AG08396 (cell line): ENCODE results near the gene ADGRL2.

Source experiments
- DNase-seq: peaks from one replicate; pipeline ENCODE4 v3.0.0; 2012; ENCODE audit warnings: low spot score, mixed read lengths

The ADGRL2 gene

DNA sequence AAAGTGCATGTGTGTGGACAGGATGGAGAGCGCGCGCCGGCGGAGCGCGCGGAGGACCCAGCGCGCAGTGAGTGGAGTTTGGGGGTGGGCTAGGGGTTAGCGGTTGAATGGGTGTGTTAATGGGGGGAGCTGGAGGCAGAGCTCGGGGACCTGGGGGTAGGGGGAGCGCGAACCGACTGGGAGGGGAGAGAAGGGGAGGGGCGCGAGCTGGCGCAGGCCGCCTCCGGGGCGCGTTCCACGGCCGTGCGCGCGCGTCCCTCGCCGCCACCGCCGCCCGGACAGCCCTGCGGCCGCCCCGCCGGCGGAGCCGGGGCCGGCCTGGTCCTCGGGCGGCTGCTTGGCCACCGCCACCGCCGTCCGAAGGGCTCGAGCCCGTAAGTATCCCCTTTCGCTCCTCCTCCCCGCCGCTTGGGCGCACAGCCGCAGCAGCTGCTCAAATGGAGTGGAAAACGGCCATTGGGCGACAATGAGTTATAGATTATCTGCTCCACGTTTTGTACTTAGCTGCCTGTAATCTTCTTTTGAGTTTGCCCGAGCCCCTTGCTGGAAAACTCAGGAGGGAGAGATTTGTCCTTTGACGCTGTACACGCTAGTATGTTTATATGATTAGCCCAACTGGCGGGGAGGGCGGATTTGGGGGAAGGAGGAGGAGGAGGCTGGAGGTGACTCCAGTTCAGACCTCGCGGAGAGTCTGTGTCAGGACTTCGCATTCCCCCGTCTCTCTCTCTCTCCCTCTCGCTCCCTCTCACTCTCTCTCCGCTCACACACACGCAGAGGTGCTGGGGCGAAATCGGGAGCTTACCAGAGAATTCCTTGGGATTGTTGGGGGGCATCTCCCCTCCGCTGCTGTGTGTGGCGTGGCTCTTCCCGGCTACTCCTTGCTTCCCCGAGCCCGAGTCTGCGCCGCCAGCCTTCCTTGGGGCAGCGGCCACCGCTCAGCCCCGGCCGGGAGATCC is at the start of gene ADGRL2:
Gene ADGRL2 (plus strand): TSS at position 240 of the 956 bp plus-strand sequence. CDS start 36,051 bp downstream, outside the sequence.
- peak; percentile 76 for DNase-seq

GRCh38 chr1:81752840-81753239 is 47.9 kb upstream of the ADGRL2 start:
- no peak for DNase-seq

GRCh38 chr1:81754424-81754823 is 46.3 kb upstream of the ADGRL2 start:
- DNase-seq = no peak

- DNase-seq = no peak
Measured at GRCh38 chr1:81756872-81757271, 43.9 kb upstream of the ADGRL2 start.

DNA sequence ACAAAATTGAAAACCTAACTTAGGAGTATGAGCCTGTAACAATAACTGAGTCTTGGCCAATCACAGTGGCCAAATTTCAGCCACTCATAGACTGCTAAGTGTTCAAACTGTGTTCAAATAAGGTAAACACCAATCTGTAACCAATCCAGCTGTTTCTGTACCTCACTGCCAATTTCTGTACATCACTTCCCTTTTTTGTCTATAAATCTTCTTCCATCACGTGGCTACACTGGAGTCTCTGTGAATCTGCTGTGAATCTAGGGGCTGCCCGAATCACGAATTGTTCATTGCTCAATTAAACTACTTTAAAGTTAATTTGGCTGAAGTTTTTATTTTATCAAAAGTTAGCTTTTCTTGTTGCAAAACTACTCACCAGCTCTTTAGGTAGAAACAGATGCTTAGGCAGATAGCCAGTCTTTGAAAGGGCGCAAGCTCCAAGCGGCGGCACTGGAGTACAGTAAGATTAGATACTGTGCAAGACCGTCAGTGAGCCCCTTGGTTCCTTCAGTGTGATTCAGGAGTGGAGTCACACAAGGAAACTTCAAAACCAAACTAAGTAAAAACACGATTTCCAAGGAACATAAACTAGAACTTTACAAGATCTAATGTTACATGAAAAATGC is 43.2 kb upstream of the ADGRL2 start:
- no peak for DNase-seq

DNA sequence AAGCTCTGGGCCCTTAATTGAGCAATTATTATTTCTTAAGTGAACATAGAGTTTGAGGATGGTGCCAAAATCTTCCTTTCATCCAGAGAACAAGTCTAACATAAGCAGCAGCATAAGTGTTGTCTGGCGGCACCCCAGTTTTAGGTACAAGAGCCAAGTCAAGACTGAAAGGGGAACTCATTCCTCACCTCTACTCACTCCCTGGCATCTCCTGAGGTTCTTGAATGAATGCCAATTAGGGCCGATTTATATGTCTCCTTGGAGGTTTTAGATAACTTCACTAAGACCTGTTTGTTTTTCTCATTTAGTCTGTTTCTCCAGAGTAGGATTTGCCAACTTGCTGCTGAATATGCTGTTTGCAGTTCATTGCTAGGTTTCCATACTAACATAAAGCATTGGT is 42.6 kb upstream of the ADGRL2 start:
- DNase-seq = no peak

GRCh38 chr1:81760477-81761097 is 40.1 kb upstream of the ADGRL2 start:
- DNase-seq = peak; percentile 9

GRCh38 chr1:81775510-81775909 is 25.2 kb upstream of the ADGRL2 start:
- DNase-seq = no peak

- no peak for DNase-seq
Measured at GRCh38 chr1:81780705-81781454, 19.9 kb upstream of the ADGRL2 start.

- no peak for DNase-seq
Measured at GRCh38 chr1:81781749-81782148, 19.0 kb upstream of the ADGRL2 start.

DNA sequence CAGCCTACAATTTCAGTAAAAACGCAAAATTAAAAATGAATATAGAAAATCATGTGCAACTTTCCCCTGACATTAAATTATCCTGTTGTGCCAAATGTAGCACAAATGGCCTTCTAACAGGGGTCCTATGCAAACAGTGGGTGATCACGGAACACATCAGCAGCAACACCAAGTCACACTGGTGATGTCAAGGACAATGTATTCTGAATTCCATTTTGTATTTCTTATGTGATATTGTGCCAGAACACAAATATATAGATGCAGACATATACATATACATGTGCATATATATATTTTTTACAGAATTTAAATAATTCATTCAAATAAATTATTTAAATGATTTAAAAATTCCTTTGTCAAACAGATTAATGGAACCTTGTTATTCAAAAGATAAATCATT is 8.6 kb upstream of the ADGRL2 start:
- DNase-seq = no peak

DNA sequence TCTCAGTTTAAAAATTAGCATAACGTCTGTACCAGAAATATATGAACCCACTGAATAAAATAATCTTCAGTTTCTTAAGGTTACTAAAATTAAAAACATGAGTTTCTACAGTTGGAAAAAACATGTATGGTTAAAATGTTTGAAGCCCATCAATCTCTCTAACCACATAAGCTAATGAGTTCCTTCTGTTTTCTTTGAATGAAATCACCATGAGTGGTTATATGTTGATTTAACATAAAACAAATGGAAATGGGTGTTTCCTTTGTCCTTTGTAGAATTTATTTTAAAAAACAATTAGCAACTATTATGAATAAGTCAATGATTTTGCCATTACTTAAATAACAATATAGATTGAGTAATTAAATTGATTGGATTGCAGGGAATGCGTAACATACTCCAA is 3.0 kb upstream of the ADGRL2 start:
- no peak for DNase-seq

DNA sequence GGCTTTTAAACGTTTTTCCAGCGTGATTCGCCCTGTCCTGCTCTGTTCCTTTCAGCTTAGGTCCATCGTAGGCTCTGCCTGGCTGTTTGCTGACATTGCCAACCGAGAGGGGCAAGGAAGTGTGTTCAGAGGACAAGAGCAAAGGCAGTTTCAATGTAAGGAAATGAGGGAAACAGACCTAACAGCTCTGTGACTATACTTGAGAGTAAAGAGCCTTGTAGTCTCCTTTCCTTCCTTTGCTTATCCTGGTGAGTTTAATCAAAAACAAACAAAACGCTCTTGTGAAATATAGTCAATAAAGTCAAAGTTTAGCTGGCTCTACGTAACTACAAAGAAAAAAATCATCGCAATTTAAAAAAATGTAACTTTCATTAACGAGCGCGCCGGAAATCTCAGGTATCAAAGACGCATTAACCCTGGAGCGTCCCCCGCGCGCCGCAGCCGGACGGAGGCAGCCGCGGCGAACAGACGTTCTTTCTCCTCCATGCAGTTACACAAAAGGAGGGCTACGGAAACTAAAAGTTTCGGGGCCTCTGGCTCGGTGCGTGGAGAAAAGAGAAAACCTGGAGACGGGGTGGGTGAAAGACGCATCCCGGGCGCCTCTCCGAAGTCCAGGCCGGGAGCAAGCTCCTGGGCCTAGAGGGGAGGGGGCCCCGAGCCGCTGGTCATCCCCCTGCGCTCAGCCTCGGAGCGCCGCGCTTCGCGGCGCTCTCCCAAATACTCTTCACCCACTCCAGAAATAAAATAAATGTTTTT is 617 bp upstream of the ADGRL2 start:
- DNase-seq = peak; percentile 34

DNA sequence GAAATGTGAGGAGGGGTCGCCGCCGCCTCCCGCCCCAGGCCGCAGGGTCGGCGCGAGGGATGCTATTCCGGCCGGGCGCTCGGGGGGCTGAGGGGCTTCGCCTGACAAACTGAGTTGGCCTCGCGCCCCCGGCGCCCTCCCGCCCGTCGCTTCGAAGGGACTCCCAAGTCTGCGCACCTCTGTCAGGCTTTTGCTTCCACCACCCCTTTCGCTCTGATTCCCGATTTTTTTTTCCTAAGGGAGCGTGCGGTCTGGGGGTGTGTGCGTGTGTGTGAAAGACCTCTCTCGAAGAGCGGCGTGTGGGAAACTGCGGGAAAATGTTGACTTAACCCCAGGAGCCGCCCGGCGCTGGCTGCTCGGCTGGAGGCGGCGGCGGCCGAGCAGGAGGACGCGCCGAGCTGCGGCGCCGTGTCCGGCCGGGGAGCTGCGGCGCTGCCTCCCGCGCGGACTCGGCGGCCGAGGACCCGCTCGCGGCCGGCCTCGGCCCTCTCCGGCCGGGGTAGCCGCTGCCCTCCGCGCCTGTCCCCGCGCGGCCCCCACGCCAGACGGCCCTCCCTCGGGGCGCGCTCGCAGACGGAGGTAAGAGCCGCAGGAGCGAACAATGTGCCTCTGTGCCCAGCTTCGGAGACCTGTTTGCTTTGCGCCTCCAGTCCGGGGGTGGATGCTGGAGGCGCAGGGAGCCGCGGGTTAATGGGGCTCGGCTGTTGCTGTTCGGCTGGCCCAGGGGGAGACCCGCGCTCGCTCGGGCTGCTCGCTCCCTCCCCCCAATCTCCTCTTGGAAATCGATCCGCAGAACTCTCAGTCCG is 1.1 kb downstream of the ADGRL2 start:
- peak; percentile 62 for DNase-seq

DNA sequence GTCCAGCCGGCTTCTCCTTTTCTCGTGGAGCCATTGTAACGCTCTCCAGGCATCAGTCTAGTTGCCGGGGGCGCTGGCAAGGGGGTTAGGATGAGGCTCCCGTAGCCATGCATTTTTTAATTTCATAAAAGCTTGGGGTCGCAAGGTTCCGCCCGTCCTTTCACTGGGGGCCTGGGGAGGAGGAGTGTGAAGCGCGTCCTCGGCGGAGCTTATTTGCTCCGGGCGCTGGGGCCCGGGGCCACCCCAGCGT is 1.6 kb downstream of the ADGRL2 start:
- DNase-seq = no peak

- DNase-seq = peak; percentile 60
Measured at GRCh38 chr1:81802707-81803430, 2.1 kb downstream of the ADGRL2 start.

DNA sequence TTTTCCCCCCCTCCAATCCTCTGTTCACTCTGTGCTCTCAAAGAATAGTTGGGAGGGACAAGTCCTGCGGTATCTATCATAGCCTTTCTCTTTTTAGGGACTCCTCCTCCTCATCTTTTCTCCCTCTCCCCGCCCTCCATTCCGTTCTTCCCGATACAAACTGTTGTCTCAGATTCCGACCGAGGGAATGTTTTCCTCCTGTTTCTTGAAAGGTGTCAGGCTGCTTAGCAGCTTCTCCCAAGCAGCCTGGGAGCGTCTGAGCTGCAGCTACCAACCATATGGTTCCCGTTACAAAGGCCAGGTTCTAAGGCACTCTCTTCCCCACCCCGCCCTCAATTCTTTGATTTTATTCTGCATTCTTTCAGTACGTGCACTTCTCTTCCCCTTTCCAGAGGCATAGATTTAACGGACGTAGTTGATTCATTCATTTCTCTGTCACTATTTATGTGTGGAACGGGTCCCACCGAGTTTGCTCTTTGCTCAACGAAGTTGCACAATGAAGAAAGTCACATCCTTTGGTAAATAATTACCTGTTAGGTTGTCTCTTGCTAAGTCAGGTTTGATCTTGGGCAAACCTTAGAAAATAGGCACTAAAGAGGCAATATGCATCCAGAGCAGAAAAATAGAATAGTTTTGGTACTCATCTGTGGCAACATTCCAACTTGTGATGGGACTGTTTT is 2.8 kb downstream of the ADGRL2 start:
- DNase-seq = peak; percentile 7

DNA sequence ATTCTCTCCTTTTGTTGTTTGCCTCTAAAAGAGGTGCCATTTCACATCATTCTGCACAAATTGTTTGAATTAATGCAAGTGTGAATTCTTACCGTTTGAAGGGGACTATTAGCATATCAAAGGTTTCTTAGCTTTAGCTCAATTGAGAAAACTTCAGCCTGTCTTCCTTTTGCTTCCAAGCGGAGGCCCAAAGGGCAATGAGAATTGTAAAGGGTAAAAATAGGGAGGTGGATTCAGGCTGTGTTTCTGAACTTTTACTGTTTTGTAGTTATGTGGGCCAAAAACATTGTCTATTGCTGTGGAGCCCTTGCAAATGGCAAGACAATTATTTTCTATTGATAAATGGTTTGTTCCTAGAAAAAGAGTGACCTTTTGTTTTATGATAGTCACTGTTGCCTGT is 3.6 kb downstream of the ADGRL2 start:
- no peak for DNase-seq
